Fibroblast of villous mesenchyme (primary cell): ENCODE results near the gene DNTTIP2. TPM values are rescaled to one million over a fixed set of nuclear protein-coding genes. Genes with fewer than 3 reads are reported as not detected.

Experiments used
- DNase-seq: peaks from one replicate; pipeline ENCODE4 v3.0.0-alpha.2; 2010; ENCODE audit warnings: low read depth
- H3K4me3 ChIP-seq: 2 replicates; pipeline ENCODE4 v1.5.1; 2011; ENCODE audit warnings: low read depth, mild to moderate bottlenecking, low read length
- total RNA-seq: library from RNA; depleted of rRNA; stranded (reverse); fragments of >200 nt; gene quantifications from 2 replicates; pipeline ENCODE4 v1.2.3, GENCODE V29; 2012
- TF ChIP-seq, protein P1 (sequence below): IDR thresholded peaks from 2 replicates; pipeline ENCODE4 v1.5.1; 2012; ENCODE audit warnings: low read depth, mild to moderate bottlenecking, low read length; ENCODE audit not compliant: insufficient read depth

DNTTIP2 gene
- total RNA-seq, 1 donor, result 31.5 TPM

DNA sequence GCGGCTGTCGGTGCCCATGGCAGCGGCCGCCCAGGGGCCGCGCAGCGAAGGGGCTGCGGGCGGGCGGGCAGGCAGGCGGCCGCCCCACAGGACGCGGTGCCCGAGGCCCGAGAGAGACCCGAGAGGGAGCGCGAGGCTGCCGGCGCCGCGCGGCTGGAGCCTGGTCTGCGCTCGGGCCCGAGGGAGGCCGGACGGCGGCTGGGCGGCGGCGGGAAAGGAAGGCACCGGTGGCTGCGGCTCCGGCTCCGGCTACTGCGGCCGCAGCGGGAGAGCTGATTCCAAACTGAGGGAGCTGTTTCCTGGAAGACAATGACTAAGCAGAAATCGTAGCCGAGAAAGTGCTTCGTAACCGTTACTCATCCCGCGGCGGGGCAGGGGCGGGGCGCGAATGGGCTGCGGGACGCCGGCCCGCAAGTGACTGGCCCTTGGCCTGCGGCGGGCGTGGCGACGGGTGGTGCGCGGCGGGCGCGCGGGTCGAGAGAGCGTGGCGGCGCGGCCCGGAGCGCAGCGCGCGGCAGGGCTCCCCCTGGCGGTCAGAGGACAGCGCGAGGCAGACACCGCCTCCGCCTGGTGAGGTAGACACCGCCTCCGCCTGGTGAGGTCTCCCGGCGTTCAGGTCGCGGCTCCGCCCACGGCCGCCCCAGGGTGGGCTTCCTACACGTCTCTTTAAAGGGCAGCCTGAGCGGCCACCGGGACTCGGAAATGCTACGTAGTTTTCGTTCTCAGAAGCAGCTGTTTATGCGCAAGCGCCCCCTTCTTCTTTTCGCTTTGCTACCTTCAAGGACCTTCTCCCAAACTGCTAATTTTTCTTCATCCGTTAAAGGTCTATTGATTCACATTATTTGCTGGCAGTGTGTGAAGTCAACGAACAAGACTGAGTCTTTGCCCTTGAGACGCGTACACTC, 30.4 kb upstream of the DNTTIP2 start, which contains the start of gene GCLM:
Gene GCLM (minus strand): TSS at position 285 of the 905 bp plus-strand sequence. CDS start 267 bp downstream, at position 18.
- DNase-seq, result peak; percentile 95
- peak within 1 kb of the TSS; percentile 87 for H3K4me3 ChIP-seq
- TF ChIP-seq, protein P1, sequence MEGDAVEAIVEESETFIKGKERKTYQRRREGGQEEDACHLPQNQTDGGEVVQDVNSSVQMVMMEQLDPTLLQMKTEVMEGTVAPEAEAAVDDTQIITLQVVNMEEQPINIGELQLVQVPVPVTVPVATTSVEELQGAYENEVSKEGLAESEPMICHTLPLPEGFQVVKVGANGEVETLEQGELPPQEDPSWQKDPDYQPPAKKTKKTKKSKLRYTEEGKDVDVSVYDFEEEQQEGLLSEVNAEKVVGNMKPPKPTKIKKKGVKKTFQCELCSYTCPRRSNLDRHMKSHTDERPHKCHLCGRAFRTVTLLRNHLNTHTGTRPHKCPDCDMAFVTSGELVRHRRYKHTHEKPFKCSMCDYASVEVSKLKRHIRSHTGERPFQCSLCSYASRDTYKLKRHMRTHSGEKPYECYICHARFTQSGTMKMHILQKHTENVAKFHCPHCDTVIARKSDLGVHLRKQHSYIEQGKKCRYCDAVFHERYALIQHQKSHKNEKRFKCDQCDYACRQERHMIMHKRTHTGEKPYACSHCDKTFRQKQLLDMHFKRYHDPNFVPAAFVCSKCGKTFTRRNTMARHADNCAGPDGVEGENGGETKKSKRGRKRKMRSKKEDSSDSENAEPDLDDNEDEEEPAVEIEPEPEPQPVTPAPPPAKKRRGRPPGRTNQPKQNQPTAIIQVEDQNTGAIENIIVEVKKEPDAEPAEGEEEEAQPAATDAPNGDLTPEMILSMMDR, result peak; percentile 73

- peak overlapping the region; percentile 87 for H3K4me3 ChIP-seq
- DNase-seq, result no peak
- TF ChIP-seq, protein P1, result no peak
Measured at GRCh38 chr1:93908394-93909145, 29.6 kb upstream of the DNTTIP2 start.

GRCh38 chr1:93907718-93908117, 28.7 kb upstream of the DNTTIP2 start:
- peak overlapping the region; percentile 87 for H3K4me3 ChIP-seq
- TF ChIP-seq, protein P1, result no peak
- peak; percentile 44 for DNase-seq

- no peak overlapping the region for H3K4me3 ChIP-seq
- TF ChIP-seq, protein P1, result no peak
- no peak for DNase-seq
Measured at GRCh38 chr1:93906480-93906879, 27.5 kb upstream of the DNTTIP2 start.

DNA sequence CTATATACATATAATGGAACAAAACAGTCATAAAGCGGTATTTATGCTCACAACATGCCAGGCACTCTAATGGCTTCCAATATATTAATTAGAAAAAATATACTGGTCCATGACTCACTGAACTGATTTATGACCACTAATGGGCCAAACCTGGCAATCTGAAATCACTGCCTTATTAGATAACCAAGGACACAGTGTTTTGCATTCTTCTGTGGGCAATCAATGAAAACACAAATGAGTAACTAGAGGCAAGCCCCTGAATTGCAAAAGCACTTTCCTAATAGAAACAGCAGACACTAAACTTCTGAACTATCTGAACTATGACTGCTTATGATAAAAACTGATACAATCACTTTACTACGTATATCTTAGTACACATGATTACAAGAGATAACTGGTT, 26.7 kb upstream of the DNTTIP2 start:
- peak; percentile 66 for DNase-seq
- no peak overlapping the region for H3K4me3 ChIP-seq
- TF ChIP-seq, protein P1, result no peak

GRCh38 chr1:93905051-93905450, 26.0 kb upstream of the DNTTIP2 start:
- TF ChIP-seq, protein P1, result no peak
- no peak overlapping the region for H3K4me3 ChIP-seq
- DNase-seq, result peak; percentile 18
